A549 (cell line): ENCODE data around the gene CYB561. TPM values are rescaled to one million over a fixed set of nuclear protein-coding genes. Genes with fewer than 3 reads are reported as not detected.

ENCODE experiments used
- ATAC-seq, 2 experiments: fragments of 200-7000 bp in 1 of 2; fragments of >200 bp in 1 of 2; cut with Nextera tagmentation in 1 of 2; cut with Tn5 transposase in 1 of 2; 3 replicates each; pipeline versions ENCODE4 v1.8.0 to v1.9.1; 2018 to 2020; ENCODE audit warnings: mild to moderate bottlenecking in 1 of 2, moderate library complexity in 1 of 2
- CTCF ChIA-PET: fragments of 300-600 bp; sonication (Branson Sonifier 250); formaldehyde crosslinking; extraction: SDS; loops from one replicate; lab custom pipeline; 2021; ENCODE audit warnings: antibody characterized with exemption, inconsistent platforms; lab: Yijun Ruan, JAX
- POLR2A ChIA-PET: fragments of 350-600 bp; formaldehyde crosslinking; extraction: SDS; loops from one replicate; lab custom pipeline; 2021; ENCODE audit warnings: antibody characterized with exemption, inconsistent platforms; lab: Yijun Ruan, JAX
- DNase-seq, 2 experiments: peaks; one replicate each; pipeline versions ENCODE4 v3.0.0 to v3.0.0-alpha.2; 2011 to 2016; ENCODE audit warnings: low read depth in 1 of 2, low spot score in 1 of 2
- FAIRE-seq: peaks from 2 replicates; lab custom pipeline; 2011; peaks lifted over from hg19 to GRCh38; lab: Jason Lieb, UNC
- H3K27ac ChIP-seq, 2 experiments: fragments of >200 bp; sonication (Bioruptor Twin); formaldehyde crosslinking; 3 replicates each; pipeline ENCODE4 v1.5.1; 2016 to 2017
- H3K4me1 ChIP-seq: fragments of >200 bp; sonication (Bioruptor Twin); formaldehyde crosslinking; 3 replicates; pipeline ENCODE4 v1.6.1; 2016
- H3K4me2 ChIP-seq: fragments of >200 bp; sonication (Bioruptor Twin); formaldehyde crosslinking; 3 replicates; pipeline ENCODE4 v1.6.1; 2016
- H3K4me3 ChIP-seq: fragments of >200 bp; sonication (Bioruptor Twin); formaldehyde crosslinking; 3 replicates; pipeline ENCODE4 v1.5.1; 2016
- H3K9me3 ChIP-seq: fragments of >200 bp; sonication (Bioruptor Twin); formaldehyde crosslinking; 3 replicates; pipeline ENCODE4 v1.6.1; 2016
- BHLHE40 ChIP-seq: IDR thresholded peaks from 2 replicates; pipeline ENCODE4 v1.6.1; 2012; ENCODE audit warnings: low read depth, low read length, inconsistent platforms
- CBX8 ChIP-seq: fragments of 200-600 bp; sonication (generic); IDR thresholded peaks from 2 replicates; pipeline ENCODE4 v1.6.1; 2016
- CHD2 ChIP-seq: fragments of 150-350 bp; IDR thresholded peaks from 2 replicates; pipeline ENCODE4 v1.6.1; 2014; ENCODE audit warnings: low read length; ENCODE audit not compliant: partially characterized antibody
- EHMT2 ChIP-seq: fragments of 200-600 bp; sonication (generic); IDR thresholded peaks from 2 replicates; pipeline ENCODE4 v1.6.1; 2016; ENCODE audit warnings: antibody characterized with exemption, low read depth, mild to moderate bottlenecking, moderate library complexity
- EP300 ChIP-seq, 2 experiments: fragments of >200 bp; sonication (Bioruptor Twin); formaldehyde crosslinking; IDR thresholded peaks; 2 replicates in 1 of 2; 3 replicates in 1 of 2; pipeline ENCODE4 v1.6.1; 2016 to 2017
- HEYL ChIP-seq: fragments of 250-450 bp; sonication (Bioruptor Pico); IDR thresholded peaks from 2 replicates; pipeline ENCODE4 v1.8.0; 2021; ENCODE audit warnings: mild to moderate bottlenecking, moderate library complexity
- JUNB ChIP-seq: fragments of >200 bp; sonication (Bioruptor Twin); formaldehyde crosslinking; IDR thresholded peaks from 2 replicates; pipeline ENCODE4 v1.6.1; 2016
- MAFK ChIP-seq: fragments of 450-650 bp; IDR thresholded peaks from 2 replicates; pipeline ENCODE4 v1.6.1; 2014; ENCODE audit not compliant: partially characterized antibody
- MYC ChIP-seq: IDR thresholded peaks from 2 replicates; pipeline ENCODE4 v1.6.1; 2012; ENCODE audit warnings: mild to moderate bottlenecking, inconsistent platforms, low read length, improper control_type of control experiment, borderline replicate concordance
- RAD21 ChIP-seq, 2 experiments: fragments of >200 bp in 1 of 2; sonication (Bioruptor Twin) in 1 of 2; formaldehyde crosslinking in 1 of 2; IDR thresholded peaks in 1 of 2; conservative IDR thresholded peaks in 1 of 2; 2 replicates in 1 of 2; 3 replicates in 1 of 2; pipeline ENCODE4 v1.6.1; 2012 to 2018; ENCODE audit warnings: inconsistent platforms in 1 of 2
- RNF2 ChIP-seq: fragments of 200-600 bp; sonication (generic); IDR thresholded peaks from 2 replicates; pipeline ENCODE4 v1.6.1; 2016; ENCODE audit warnings: low read depth, mild to moderate bottlenecking, antibody characterized with exemption, moderate library complexity, borderline replicate concordance
- TFCP2L1 ChIP-seq: fragments of 250-450 bp; sonication (Bioruptor Pico); IDR thresholded peaks from 2 replicates; pipeline ENCODE4 v1.5.0; 2021; ENCODE audit warnings: mild to moderate bottlenecking
- ZFP36 ChIP-seq: fragments of 450-650 bp; IDR thresholded peaks from 2 replicates; pipeline ENCODE4 v1.6.1; 2014; ENCODE audit warnings: borderline replicate concordance; ENCODE audit not compliant: partially characterized antibody
- ZNF302 ChIP-seq: fragments of 250-450 bp; sonication (Bioruptor Pico); IDR thresholded peaks from 2 replicates; pipeline ENCODE4 v1.9.0; 2021; ENCODE audit warnings: inconsistent platforms, mild to moderate bottlenecking, moderate library complexity
- WGBS: methylation state at CpG from one replicate; pipeline ENCODE4 v1.1.6; 2017; ENCODE audit errors: missing lambda C conversion rate; 5-methylcytosine and 5-hydroxymethylcytosine counted together
- polyA plus RNA-seq, 4 experiments: library from polyadenylated mRNA; depleted of rRNA in 3 of 4; stranded (reverse); fragments of >200 nt; fragmentation: RNase III in 1 of 4; extraction: RNeasy Plus Mini Kit Qiagen cat#74134 plus additional on column Dnase treatment in 1 of 4; gene quantifications; 2 replicates in 3 of 4; 3 replicates in 1 of 4; pipeline ENCODE4 v1.2.3, GENCODE V29; 2011 to 2017
- TF ChIP-seq, protein P1 (sequence below): IDR thresholded peaks from 2 replicates; pipeline ENCODE4 v1.6.1; 2012
- TF ChIP-seq, protein P2 (sequence below): fragments of >200 bp; sonication (Bioruptor Twin); formaldehyde crosslinking; IDR thresholded peaks from 2 replicates; pipeline ENCODE4 v1.6.1; 2016
- TF ChIP-seq, protein P3 (sequence below): fragments of 150-350 bp; IDR thresholded peaks from 2 replicates; pipeline ENCODE4 v1.6.1; 2014; ENCODE audit warnings: low read depth, mild to moderate bottlenecking, low read length
- TF ChIP-seq, protein P4 (sequence below): fragments of >200 bp; sonication (Bioruptor Twin); formaldehyde crosslinking; IDR thresholded peaks from 3 replicates; pipeline ENCODE4 v1.5.1; 2016
- TF ChIP-seq, protein P5 (sequence below): IDR thresholded peaks from 2 replicates; pipeline ENCODE4 v1.6.1; 2012; ENCODE audit warnings: low read depth, borderline replicate concordance

Gene CYB561
- polyA plus RNA-seq, 2 of the 4 experiments (the other 2 are of a cell fraction): 16.6 to 27.2 TPM

DNA sequence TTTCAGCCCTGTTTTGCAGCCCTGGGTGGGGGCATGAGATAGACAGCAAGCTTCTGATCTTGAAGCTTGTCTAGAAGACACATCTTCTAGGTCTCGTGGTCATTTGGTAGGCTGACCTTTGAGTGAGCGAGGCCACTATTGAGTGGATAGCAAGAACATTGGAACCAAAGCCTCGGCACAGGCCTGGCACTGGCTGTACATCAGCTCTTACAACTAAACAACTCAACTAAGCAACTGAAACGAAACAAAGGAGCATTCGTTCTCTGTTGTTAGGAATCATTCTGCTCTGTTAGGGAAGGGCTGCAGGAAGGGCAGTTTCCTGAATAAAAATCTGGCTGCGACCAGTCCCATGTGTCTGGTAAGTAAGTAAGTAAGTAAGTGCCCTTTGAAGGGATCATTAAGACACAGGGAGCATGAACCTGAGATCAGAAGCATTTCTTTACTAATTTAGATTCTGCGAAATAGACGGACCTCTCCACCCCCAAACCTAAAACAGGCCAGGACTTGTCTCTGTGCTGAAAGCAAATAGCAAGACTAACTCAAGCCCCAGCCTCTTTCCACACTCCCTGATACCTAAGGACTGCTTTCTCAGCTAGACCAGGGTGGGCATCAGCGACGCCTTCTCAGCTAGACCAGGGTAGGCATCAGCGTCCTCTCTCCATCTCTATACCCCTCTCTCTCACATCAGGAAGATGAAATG lies 22.7 kb downstream of the CYB561 start:
- ATAC-seq (no peak), DNase-seq (no peak), FAIRE-seq (no peak)
- no peaks in the 10 kb centered on the region for H3K4me1 ChIP-seq
- no peak overlapping the region for H3K27ac ChIP-seq
- no peak overlapping the region for H3K4me2 ChIP-seq
- ChIA-PET POLR2A (no interaction called here), CTCF (interaction anchor here (0.7 to 17.8 kb wide), 11 partner anchors 8 to 754 kb away, joined by 3 to 364 read pairs (median 5); partner anchors contain the start of genes ACE, CYB561 and TACO1)
- WGBS: 73% methylated on average over 11 of the region's 11 CpGs
- H3K9me3 ChIP-seq: no peaks in the 10 kb centered on the region
- no peak overlapping the region for H3K4me3 ChIP-seq
- TF ChIP-seq RAD21 (conservative IDR thresholded peaks at IDR 0.05 in 1 of 2, IDR thresholded peaks at IDR 0.05 in 1 of 2): no peak

DNA sequence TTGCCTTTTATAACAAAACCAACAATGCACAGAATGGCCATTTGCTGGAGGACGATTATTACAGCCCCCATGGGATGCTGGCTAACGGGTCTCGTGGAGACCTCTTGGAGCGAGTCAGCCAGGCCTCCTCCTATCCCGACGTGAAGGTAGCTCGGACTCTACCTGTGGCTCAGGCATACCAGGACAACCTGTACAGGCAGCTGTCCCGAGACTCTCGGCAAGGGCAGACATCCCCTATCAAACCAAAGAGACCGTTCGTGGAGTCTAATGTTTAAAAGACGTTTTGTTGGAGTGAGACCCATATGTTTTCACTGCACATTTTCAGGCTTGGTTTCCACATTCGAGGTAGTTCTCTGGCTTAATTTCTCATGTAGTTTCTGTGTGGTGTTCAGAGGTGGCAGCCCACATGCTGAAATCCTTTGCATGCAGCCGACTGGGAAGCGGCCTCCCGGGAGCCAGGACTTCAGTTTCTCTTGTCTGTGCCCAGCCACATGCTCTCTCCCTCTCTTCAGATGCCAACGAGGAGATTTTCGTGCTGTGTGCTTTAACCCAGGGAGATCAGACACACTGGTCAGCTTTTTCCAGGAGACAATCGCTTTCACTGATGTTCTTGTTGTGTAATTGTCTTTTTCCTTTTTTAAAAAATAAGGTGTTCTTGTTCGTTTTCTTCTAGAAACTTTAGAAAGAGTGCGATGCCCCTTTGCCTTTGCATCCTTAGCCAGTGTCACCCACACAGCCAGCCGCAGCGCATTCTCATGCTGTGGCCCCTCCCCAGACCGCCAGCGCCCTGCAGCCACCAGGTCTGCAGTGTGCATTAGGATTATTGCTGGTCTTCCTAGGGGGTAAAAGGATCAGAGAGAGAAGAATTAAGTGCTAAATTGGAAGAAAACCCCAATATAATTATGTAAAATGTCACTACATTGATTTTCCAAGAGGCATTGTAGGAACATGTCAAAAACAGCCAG lies 24.1 kb downstream of the CYB561 start:
- DNase-seq: no peak
- POLR2A ChIA-PET: no interaction called here

DNA sequence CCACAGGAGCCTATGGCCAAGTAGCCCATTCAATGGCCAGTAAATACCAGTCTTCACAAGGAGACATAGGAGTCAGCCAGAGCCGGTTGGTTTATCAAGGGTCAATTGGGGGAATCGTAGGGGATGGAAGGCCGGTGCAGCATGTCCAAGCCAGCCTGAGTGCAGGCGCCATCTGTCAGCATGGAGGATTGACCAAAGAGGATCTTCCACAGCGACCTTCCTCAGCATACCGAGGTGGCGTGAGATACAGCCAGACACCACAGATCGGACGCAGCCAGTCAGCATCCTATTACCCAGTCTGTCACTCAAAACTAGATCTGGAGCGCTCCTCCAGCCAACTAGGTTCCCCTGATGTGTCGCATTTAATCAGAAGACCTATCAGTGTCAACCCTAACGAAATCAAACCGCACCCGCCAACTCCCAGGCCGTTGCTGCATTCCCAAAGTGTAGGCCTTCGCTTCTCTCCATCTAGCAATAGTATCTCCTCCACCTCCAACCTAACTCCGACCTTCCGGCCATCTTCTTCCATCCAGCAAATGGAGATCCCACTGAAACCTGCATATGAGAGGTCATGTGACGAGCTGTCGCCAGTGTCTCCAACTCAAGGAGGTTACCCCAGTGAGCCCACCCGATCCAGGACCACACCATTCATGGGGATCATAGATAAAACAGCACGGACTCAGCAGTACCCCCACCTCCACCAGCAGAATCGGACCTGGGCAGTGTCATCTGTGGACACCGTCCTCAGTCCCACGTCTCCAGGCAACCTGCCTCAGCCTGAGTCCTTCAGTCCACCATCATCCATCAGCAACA lies 25.0 kb downstream of the CYB561 start:
- no peak for FAIRE-seq
- no peak overlapping the region for H3K4me3 ChIP-seq
- H3K9me3 ChIP-seq: no peaks in the 10 kb centered on the region
- WGBS: 94% methylated on average over 25 of the region's 25 CpGs
- CTCF ChIA-PET: interaction anchor here (1.7 to 17.8 kb wide), 4 partner anchors 14 to 749 kb away, joined by 3 to 364 read pairs (median 52); partner anchors contain the start of gene CYB561
- DNase-seq: no peak
- no peak overlapping the region for H3K27ac ChIP-seq
- H3K4me2 ChIP-seq: no peak overlapping the region
- H3K4me1 ChIP-seq: no peaks in the 10 kb centered on the region
- POLR2A ChIA-PET: no interaction called here
- ATAC-seq: no peak
- TF ChIP-seq MAFK: no peak
- TF ChIP-seq ZNF302 (CRISPR knock-in tag): no peak
- TF ChIP-seq, protein P1, sequence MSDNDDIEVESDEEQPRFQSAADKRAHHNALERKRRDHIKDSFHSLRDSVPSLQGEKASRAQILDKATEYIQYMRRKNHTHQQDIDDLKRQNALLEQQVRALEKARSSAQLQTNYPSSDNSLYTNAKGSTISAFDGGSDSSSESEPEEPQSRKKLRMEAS: no peak
- no peak for TF ChIP-seq EHMT2
- TF ChIP-seq MYC: no peak
- TF ChIP-seq EP300 (IDR thresholded peaks at IDR 0.05): no peak
- no peak for TF ChIP-seq RNF2
- TF ChIP-seq, protein P2, sequence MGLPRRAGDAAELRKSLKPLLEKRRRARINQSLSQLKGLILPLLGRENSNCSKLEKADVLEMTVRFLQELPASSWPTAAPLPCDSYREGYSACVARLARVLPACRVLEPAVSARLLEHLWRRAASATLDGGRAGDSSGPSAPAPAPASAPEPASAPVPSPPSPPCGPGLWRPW: no peak
- TF ChIP-seq, protein P3, sequence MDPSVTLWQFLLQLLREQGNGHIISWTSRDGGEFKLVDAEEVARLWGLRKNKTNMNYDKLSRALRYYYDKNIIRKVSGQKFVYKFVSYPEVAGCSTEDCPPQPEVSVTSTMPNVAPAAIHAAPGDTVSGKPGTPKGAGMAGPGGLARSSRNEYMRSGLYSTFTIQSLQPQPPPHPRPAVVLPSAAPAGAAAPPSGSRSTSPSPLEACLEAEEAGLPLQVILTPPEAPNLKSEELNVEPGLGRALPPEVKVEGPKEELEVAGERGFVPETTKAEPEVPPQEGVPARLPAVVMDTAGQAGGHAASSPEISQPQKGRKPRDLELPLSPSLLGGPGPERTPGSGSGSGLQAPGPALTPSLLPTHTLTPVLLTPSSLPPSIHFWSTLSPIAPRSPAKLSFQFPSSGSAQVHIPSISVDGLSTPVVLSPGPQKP: no peak
- no peak for TF ChIP-seq BHLHE40
- no peak for TF ChIP-seq JUNB
- TF ChIP-seq ZFP36: no peak
- TF ChIP-seq HEYL (CRISPR knock-in tag): no peak
- no peak for TF ChIP-seq CBX8

More for the DNA sequence above, 24.1 kb downstream of the CYB561 start:
- 85% methylated on average over 25 of the region's 25 CpGs for WGBS
- CTCF ChIA-PET: interaction anchor here (3.2 to 17.8 kb wide), 4 partner anchors 15 to 749 kb away, joined by 13 to 364 read pairs (median 213); partner anchors contain the start of gene CYB561
- no peaks in the 10 kb centered on the region for H3K4me1 ChIP-seq
- TF ChIP-seq CHD2: no peak
- TF ChIP-seq, protein P4, sequence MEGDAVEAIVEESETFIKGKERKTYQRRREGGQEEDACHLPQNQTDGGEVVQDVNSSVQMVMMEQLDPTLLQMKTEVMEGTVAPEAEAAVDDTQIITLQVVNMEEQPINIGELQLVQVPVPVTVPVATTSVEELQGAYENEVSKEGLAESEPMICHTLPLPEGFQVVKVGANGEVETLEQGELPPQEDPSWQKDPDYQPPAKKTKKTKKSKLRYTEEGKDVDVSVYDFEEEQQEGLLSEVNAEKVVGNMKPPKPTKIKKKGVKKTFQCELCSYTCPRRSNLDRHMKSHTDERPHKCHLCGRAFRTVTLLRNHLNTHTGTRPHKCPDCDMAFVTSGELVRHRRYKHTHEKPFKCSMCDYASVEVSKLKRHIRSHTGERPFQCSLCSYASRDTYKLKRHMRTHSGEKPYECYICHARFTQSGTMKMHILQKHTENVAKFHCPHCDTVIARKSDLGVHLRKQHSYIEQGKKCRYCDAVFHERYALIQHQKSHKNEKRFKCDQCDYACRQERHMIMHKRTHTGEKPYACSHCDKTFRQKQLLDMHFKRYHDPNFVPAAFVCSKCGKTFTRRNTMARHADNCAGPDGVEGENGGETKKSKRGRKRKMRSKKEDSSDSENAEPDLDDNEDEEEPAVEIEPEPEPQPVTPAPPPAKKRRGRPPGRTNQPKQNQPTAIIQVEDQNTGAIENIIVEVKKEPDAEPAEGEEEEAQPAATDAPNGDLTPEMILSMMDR: no peak
- TF ChIP-seq, protein P5, sequence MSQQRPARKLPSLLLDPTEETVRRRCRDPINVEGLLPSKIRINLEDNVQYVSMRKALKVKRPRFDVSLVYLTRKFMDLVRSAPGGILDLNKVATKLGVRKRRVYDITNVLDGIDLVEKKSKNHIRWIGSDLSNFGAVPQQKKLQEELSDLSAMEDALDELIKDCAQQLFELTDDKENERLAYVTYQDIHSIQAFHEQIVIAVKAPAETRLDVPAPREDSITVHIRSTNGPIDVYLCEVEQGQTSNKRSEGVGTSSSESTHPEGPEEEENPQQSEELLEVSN: no peak
- no peak for TF ChIP-seq TFCP2L1 (CRISPR knock-in tag)
- FAIRE-seq: no peak
- H3K4me3 ChIP-seq: no peak overlapping the region
- H3K27ac ChIP-seq: no peak overlapping the region
- no peaks in the 10 kb centered on the region for H3K9me3 ChIP-seq
- H3K4me2 ChIP-seq: no peak overlapping the region
- no peak for ATAC-seq
